Measurements from ENCODE around the gene LHCGR.
"Not testable (repeated sequence)": the region's sequence is repeated elsewhere in the genome, so short reads cannot be mapped to it uniquely, and the experiment has no call there.

LHCGR gene

DNA sequence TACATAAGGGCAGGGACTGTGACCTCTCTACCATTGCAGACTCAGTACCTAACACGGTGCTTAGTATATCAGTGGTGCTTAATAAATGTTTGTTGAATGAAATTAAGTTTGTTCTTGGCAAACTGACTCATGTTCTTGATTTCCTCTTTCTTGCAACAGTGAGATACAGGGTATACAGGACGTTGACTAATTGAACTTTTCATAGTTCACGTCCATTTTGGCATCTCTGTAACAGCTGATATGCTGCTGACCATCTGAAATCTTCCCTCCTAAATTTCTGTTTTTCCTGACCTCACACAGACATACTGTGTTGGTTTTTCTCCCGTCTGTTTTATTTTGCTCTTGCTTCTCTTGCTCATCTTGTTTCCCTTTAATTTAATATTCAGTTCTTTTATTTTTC, 44.2 kb downstream of the LHCGR start:
- DNase-seq (ENCODE audit: extremely low read depth in 1 of 2, low read depth in 1 of 2), result no peak

DNA sequence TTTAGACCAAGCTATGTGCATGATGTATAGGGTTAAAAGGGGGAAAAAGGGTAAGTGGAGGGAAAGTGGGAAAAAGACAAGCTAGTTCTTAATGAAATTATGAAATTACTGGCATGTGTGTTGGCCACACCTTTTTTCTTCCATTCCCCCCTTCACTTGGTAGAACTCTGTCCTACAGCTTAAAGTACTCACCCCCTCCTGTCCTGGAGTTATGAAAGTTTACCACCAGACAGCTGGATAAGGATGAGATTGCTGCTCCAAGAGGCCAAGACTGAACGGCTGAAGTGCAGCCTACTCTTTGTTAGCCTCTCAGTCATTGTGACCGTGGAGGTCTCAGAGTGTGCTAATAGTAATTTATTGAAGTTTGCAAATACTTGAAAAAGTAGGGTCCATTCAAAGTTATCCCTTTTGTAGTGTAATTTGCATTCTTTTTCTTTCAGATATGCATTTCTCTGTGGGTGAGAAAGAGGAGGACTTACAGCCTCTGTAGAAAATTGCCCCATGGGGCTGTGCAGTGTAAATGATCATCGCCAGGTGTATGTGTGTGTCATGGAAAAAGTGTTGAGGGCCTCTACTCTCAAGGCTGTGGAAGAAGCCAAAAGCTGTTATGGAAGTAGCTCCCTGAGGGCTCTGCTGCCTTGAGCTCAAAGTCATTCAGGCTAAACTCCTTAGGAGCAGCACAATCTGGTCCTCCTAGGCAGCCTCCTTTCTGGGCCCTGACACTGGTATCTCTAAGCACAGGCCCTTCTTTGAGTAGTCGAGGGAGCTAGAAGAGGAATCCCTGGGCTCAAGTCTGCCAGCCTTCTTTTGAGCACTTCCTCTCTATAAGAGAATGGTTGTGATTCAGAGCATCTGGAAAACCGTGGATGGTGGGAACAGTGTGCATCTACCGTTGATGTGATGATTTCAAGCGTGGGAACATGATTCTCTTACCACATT, 46.2 kb downstream of the LHCGR start:
- DNase-seq (ENCODE audit: extremely low read depth in 1 of 2, low read depth in 1 of 2), result no peak

DNA sequence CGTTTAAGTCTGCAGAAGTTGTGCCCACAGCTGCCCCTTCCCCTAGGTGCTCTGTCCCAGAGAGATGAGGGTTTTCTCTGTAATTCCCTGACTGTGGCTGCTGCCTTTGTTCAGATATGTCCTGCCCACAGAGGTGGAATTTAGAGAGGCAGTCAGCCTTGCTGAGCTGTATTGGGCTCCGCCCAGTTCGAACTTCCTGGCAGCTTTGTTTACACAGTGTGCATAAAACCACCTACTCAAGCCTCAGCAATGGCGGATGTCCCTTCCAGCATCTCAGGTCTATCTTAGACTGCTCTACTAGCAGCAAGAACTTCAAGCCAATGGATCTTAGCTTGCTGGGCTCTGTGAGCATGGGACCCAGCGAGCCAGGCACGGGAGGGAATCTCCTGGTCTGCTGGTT, 48.1 kb downstream of the LHCGR start:
- DNase-seq (ENCODE audit: extremely low read depth in 1 of 2, low read depth in 1 of 2), result no peak

GRCh38 chr2:48703621-48704020, 51.9 kb downstream of the LHCGR start:
- DNase-seq (ENCODE audit: extremely low read depth in 1 of 2, low read depth in 1 of 2), result not testable (repeated sequence)

- no peak for DNase-seq (ENCODE audit: extremely low read depth in 1 of 2, low read depth in 1 of 2)
These were observed 56.1 kb downstream of the LHCGR start for GRCh38 chr2:48699348-48699930.

- no peak for DNase-seq (ENCODE audit: extremely low read depth in 1 of 2, low read depth in 1 of 2)
These were observed 58.6 kb downstream of the LHCGR start for GRCh38 chr2:48696881-48697280.

GRCh38 chr2:48695991-48696390, 59.5 kb downstream of the LHCGR start:
- DNase-seq (ENCODE audit: extremely low read depth in 1 of 2, low read depth in 1 of 2), result no peak

GRCh38 chr2:48694149-48694548, 61.4 kb downstream of the LHCGR start:
- no peak for DNase-seq (ENCODE audit: extremely low read depth in 1 of 2, low read depth in 1 of 2)

- no peak for DNase-seq (ENCODE audit: extremely low read depth in 1 of 2, low read depth in 1 of 2)
These were observed 61.9 kb downstream of the LHCGR start for GRCh38 chr2:48693645-48694044.

- no peak for DNase-seq (ENCODE audit: extremely low read depth in 1 of 2, low read depth in 1 of 2)
These were observed 62.5 kb downstream of the LHCGR start for GRCh38 chr2:48693066-48693465.

DNA sequence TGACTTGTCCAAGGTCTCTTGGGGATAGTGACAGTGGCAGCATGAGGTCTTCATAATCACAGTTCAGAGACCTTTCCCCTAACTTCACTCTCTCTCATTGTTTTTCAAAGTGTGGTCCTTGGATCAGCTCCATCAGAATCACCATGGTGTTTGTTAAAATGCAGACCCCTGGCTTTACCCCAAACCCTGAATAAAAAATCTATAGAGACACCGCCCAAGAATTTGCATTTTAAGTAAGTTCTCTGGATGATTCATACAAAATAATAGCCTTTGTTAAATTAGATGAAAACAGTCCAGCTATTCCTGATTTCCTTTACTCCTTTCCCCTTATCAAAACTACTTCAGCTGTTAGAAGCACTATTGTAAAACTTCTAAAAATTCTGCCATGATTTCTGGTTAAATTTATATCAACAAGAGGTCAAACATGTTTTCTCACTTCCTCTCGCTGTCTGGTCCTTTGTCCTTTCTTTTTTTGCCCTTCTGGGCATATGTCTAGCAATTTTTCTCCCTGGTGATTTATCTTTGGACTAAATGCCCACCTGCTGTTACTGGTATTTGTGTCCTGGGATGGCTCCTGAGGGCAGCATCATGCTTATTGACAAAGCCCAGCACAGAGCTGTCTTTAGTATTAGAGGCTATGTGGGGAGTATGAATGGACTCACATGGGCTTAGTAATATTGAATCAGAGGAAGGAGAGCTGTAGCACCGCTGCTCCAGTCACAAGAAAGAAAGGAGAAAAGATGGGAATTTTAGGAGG, 63.4 kb downstream of the LHCGR start:
- DNase-seq (ENCODE audit: extremely low read depth in 1 of 2, low read depth in 1 of 2), result no peak

DNA sequence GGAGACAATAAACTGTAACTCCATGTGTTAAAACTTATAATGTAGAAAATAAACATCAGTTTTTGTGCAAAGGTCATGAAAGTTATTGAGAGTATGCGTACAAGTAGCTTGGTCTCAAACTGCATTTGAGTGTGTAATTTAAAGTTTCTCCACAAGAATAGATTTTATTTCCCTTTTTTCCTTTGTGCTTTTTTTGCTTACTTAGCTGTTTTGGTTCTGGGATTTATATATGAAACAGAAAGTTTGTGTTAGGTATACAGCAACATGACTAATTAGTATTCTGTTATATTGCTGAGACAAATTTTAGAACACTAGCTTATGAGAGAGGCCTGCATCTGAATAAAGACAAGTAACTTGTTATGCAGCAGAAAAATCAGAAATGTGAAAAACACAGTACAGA, 70.4 kb downstream of the LHCGR start:
- DNase-seq (ENCODE audit: extremely low read depth in 1 of 2, low read depth in 1 of 2), result no peak

- DNase-seq (ENCODE audit: extremely low read depth in 1 of 2, low read depth in 1 of 2), result no peak
These were observed 78.1 kb downstream of the LHCGR start for GRCh38 chr2:48677450-48677849.

- DNase-seq (ENCODE audit: extremely low read depth in 1 of 2, low read depth in 1 of 2), result no peak
These were observed 80.6 kb downstream of the LHCGR start for GRCh38 chr2:48674933-48675332.

GRCh38 chr2:48673581-48673980, 81.9 kb downstream of the LHCGR start:
- no peak for DNase-seq (ENCODE audit: extremely low read depth in 1 of 2, low read depth in 1 of 2)

DNA sequence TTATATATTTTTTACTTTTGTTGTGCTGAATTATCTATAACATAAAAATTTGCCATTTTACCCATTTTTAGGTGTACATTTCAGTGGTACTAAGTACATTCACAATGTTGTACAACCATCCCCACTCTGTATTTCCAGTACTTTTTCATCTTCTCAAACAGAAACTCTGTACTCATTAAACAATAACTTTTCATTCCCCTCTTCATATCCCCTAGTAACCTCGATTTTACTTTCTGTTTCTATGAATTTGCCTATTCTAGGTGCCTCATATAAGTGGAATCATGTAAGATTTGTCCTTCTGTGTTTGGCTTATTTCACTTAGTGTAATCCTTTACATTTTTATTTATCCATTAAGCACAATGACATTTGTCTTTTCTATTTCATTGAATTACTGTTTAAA, 86.5 kb downstream of the LHCGR start:
- DNase-seq (ENCODE audit: extremely low read depth in 1 of 2, low read depth in 1 of 2), result no peak

GRCh38 chr2:48651158-48651790, 104.2 kb downstream of the LHCGR start:
- no peak for DNase-seq (ENCODE audit: extremely low read depth in 1 of 2, low read depth in 1 of 2)

GRCh38 chr2:48638261-48638660, 117.3 kb downstream of the LHCGR start:
- no peak for DNase-seq (ENCODE audit: extremely low read depth in 1 of 2, low read depth in 1 of 2)

Measured in stimulated activated CD8-positive, alpha-beta memory T cell treated with anti-CD3 and anti-CD28 coated beads, Interleukin-7, amount 100 ng/mL, for 48 hours (primary cell).